MM.1S (cell line): ENCODE data around the gene LHFPL2.

Source experiments
- CTCF ChIP-seq: fragments of 300-600 bp; sonication (generic); IDR thresholded peaks from 2 replicates; pipeline ENCODE4 v1.5.1; 2016; ENCODE audit warnings: antibody characterized with exemption, low read length, mixed read lengths
- EZH2 ChIP-seq: fragments of 300-600 bp; sonication (generic); optimal IDR thresholded peaks from 2 replicates; pipeline ENCODE3; 2017; ENCODE audit warnings: low read depth, mild to moderate bottlenecking, antibody characterized with exemption, low read length, mixed read lengths

- TF ChIP-seq CTCF (no peak), EZH2 (no peak)
Observed at GRCh38 chr5:78471896-78472295, 176.7 kb downstream of the LHFPL2 start.
